ENCODE data around the gene CTNNA3. TPM values are rescaled to one million over a fixed set of nuclear protein-coding genes. Genes with fewer than 3 reads are reported as not detected.

Gene CTNNA3
- total RNA-seq, 1 donor from 2014 or later, result 3.3 TPM

DNA sequence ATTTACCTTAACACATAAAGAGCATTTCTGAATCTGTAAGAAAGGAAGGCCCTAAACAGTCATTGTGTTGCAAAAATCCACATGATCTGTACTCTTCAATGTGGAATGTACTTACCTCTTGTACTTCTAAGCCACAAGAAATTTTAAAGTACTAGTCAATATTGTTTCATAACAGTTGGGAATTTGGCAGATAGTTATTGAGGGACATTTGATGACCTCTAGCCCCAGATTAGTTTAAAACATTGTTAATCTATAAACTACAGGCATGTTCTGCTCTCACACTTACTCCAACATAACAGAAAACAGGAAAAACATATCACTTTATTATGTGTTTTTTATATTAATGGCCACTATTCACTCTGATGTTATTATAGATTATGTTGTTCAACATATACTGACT lies 1755.9 kb downstream of the CTNNA3 start:
- no peaks in the 10 kb centered on the region for H3K9me3 Mint-ChIP-seq (ENCODE audit: unreplicated experiment)
- no peak overlapping the region for H3K27ac Mint-ChIP-seq (ENCODE audit: unreplicated experiment)
- TF ChIP-seq, protein P1, sequence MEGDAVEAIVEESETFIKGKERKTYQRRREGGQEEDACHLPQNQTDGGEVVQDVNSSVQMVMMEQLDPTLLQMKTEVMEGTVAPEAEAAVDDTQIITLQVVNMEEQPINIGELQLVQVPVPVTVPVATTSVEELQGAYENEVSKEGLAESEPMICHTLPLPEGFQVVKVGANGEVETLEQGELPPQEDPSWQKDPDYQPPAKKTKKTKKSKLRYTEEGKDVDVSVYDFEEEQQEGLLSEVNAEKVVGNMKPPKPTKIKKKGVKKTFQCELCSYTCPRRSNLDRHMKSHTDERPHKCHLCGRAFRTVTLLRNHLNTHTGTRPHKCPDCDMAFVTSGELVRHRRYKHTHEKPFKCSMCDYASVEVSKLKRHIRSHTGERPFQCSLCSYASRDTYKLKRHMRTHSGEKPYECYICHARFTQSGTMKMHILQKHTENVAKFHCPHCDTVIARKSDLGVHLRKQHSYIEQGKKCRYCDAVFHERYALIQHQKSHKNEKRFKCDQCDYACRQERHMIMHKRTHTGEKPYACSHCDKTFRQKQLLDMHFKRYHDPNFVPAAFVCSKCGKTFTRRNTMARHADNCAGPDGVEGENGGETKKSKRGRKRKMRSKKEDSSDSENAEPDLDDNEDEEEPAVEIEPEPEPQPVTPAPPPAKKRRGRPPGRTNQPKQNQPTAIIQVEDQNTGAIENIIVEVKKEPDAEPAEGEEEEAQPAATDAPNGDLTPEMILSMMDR (IDR thresholded peaks at IDR 0.05; ENCODE audit: partially characterized antibody, unreplicated experiment), result no peak
- H3K4me3 Mint-ChIP-seq (ENCODE audit: unreplicated experiment), result no peak overlapping the region
- no peaks in the 10 kb centered on the region for H3K27me3 Mint-ChIP-seq (ENCODE audit: unreplicated experiment)
- H3K36me3 Mint-ChIP-seq (ENCODE audit: unreplicated experiment), result no peaks in the 10 kb centered on the region
- DNase-seq, result no peak
- H3K4me1 Mint-ChIP-seq (ENCODE audit: low read depth, unreplicated experiment), result no peaks in the 10 kb centered on the region

DNA sequence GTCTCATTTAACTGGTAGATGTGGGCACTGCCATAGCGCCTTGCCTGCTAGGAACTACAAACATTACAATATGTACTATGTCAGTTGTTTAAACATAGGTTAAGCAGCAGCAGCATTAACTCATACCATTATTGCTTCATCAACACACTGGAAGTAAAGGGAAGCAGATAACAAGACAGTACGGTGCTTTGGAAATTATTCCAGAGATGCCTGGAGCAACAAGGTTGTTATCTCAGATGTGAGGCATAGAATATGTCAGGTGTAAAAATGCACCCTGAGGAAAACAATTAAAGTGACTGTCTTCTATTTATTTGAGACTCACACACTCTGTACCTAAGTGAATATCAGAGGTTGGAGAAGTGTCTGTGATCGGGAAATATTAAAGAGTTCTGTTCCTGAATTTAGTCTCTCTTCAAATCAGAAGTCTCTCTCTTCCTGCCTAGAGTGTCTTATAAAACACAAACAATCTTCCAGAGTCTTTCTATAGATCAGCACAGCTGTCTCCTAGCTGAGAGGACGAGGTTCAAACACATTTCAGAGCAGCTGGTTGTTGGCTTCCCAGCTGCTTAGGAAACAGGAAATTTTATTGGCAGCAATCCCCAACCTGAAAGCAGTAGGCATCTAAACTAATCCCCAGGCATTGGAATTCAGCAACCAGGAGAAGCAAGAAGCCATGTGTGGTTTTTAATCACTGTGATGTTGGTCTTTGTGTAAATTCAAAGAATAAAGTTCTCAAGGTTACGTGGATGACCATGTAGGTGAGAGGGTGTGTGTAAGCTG lies 1764.5 kb downstream of the CTNNA3 start:
- TF ChIP-seq, protein P1 (IDR thresholded peaks at IDR 0.05; ENCODE audit: partially characterized antibody, unreplicated experiment), result no peak
- no peak overlapping the region for H3K27ac Mint-ChIP-seq (ENCODE audit: unreplicated experiment)
- no peaks in the 10 kb centered on the region for H3K27me3 Mint-ChIP-seq (ENCODE audit: unreplicated experiment)
- no peaks in the 10 kb centered on the region for H3K9me3 Mint-ChIP-seq (ENCODE audit: unreplicated experiment)
- H3K4me3 Mint-ChIP-seq (ENCODE audit: unreplicated experiment), result no peak overlapping the region
- peaks cover 3% of the 10 kb centered on the region for H3K4me1 Mint-ChIP-seq (ENCODE audit: low read depth, unreplicated experiment)
- DNase-seq, result no peak
- no peaks in the 10 kb centered on the region for H3K36me3 Mint-ChIP-seq (ENCODE audit: unreplicated experiment)

DNA sequence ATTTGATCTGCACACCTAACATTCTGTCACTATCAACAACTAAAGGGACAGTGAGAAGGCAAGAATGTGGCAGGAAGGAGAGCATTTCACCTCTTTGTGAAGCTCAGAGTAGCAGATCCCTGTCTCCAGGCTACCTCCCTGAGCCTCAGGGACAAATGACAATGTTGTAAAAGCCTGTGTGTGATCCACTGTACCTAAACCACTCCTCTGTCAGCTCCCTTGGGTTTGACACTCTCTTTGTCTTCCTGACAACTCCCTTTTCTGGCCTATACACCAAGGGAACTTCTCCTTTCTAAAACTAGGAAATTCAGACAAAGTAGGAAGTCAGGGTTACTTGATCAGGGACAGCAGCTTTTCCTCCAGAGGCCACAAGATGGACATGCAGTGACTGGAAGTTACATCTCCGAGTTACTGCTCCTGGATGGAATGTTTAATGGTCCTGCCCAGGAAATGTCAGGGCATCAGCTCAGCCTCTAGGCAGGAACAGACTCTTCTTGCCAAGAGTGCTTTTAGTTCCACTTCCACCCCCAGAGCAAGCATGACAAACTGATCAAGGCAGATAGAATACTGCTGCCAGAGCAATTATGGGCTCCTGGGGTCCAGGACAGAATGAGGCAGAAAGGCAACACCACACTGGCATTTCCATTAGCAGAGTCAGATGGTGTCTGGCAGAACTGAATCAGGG lies 1784.7 kb downstream of the CTNNA3 start:
- TF ChIP-seq, protein P1 (IDR thresholded peaks at IDR 0.05; ENCODE audit: partially characterized antibody, unreplicated experiment), result no peak
- no peak overlapping the region for H3K4me3 Mint-ChIP-seq (ENCODE audit: unreplicated experiment)
- no peaks in the 10 kb centered on the region for H3K9me3 Mint-ChIP-seq (ENCODE audit: unreplicated experiment)
- H3K36me3 Mint-ChIP-seq (ENCODE audit: unreplicated experiment), result no peaks in the 10 kb centered on the region
- peaks cover 16% of the 10 kb centered on the region for H3K4me1 Mint-ChIP-seq (ENCODE audit: low read depth, unreplicated experiment)
- no peak for DNase-seq
- peak overlapping the region; percentile 56 for H3K27ac Mint-ChIP-seq (ENCODE audit: unreplicated experiment)
- peaks cover 2% of the 10 kb centered on the region for H3K27me3 Mint-ChIP-seq (ENCODE audit: unreplicated experiment)

DNA sequence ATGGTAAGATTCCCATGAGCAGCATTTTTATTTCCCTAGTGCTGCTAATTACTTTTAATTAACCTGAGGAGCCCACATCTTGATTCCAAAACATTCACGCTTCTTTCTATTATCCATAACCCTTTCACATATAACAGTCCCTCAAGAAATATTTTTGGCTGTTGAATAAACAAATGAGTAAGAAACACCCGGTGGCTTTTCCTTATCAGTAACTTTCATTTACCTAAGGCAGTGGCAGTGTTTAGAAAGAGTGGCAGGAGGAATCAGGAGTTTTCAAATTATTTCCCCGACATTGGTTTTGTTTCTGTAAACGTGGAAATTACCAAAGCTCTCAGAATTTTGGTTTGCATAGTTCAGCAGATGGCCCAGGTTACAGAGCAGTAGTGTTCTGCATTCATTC lies 1785.8 kb downstream of the CTNNA3 start:
- TF ChIP-seq, protein P1 (IDR thresholded peaks at IDR 0.05; ENCODE audit: partially characterized antibody, unreplicated experiment), result no peak
- no peaks in the 10 kb centered on the region for H3K36me3 Mint-ChIP-seq (ENCODE audit: unreplicated experiment)

DNA sequence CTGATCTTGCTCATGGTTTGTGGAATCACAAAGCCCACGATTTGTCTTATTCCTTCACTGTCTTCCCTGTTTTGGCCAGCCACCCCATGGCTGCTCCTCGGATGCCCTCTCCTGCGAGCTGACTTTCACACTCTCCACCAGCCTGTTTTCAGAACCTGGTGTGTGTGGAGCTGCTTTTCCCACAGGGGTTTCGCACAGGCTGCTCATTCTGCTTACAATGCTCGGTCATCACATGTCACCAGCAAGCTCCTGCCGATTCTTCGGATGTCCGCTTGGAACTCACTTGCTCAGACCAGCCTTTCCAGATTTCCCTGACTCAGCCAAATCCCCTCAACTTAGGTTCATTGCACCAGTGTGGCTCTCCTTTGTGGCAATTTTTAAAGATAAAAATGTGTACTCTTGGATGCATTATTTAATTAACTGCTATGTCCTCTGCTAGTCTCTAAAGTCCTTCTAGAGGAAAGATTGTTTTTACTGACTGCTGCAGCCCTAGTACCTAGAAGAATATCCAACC lies 1788.7 kb downstream of the CTNNA3 start:
- peaks cover 16% of the 10 kb centered on the region for H3K4me1 Mint-ChIP-seq (ENCODE audit: low read depth, unreplicated experiment)
- TF ChIP-seq, protein P1 (IDR thresholded peaks at IDR 0.05; ENCODE audit: partially characterized antibody, unreplicated experiment), result no peak
- H3K36me3 Mint-ChIP-seq (ENCODE audit: unreplicated experiment), result no peaks in the 10 kb centered on the region
- no peak overlapping the region for H3K27ac Mint-ChIP-seq (ENCODE audit: unreplicated experiment)
- H3K4me3 Mint-ChIP-seq (ENCODE audit: unreplicated experiment), result no peak overlapping the region
- H3K27me3 Mint-ChIP-seq (ENCODE audit: unreplicated experiment), result peaks cover 2% of the 10 kb centered on the region
- DNase-seq, result no peak
- H3K9me3 Mint-ChIP-seq (ENCODE audit: unreplicated experiment), result no peaks in the 10 kb centered on the region

More for the DNA sequence above, 1785.8 kb downstream of the CTNNA3 start:
- DNase-seq, result no peak
- Mint-ChIP-seq H3K27me3 (ENCODE audit: unreplicated experiment) (peaks cover 2% of the 10 kb centered on the region), H3K27ac (ENCODE audit: unreplicated experiment) (no peak overlapping the region), H3K9me3 (ENCODE audit: unreplicated experiment) (no peaks in the 10 kb centered on the region), H3K4me3 (ENCODE audit: unreplicated experiment) (no peak overlapping the region), H3K4me1 (ENCODE audit: low read depth, unreplicated experiment) (peaks cover 16% of the 10 kb centered on the region)
